Activated CD8-positive, alpha-beta T cell treated with anti-CD3 and anti-CD28 coated beads for 36 hours (primary cell): ENCODE results near the gene CTSZ. TPM values are rescaled to one million over a fixed set of nuclear protein-coding genes. Genes with fewer than 3 reads are reported as not detected.
A peak's percentile ranks its signal among the peaks of the same experiment; 100 is the strongest.

Experiments
- ATAC-seq: fragments of 200-7000 bp; cut with Tn5 transposase; one replicate; pipeline ENCODE4 v1.10.0; 2021; ENCODE audit warnings: mild to moderate bottlenecking, moderate library complexity
- CTCF ChIA-PET: fragments of 350-600 bp; sonication (Branson Sonifier 250); formaldehyde crosslinking; loops from one replicate; lab custom pipeline; 2021; ENCODE audit warnings: antibody characterized with exemption; lab: Charles Lee
- POLR2A ChIA-PET: fragments of 350-600 bp; sonication (Branson Sonifier 250); formaldehyde crosslinking; loops from one replicate; lab custom pipeline; 2021; ENCODE audit warnings: antibody characterized with exemption; lab: Charles Lee
- DNase-seq: peaks from one replicate; pipeline ENCODE4 v3.0.0-alpha.2; 2020
- H3K27ac Mint-ChIP-seq: one replicate; pipeline ENCODE4 v1.8.0; 2021; ENCODE audit warnings: mild to moderate bottlenecking, mixed read lengths
- H3K27me3 Mint-ChIP-seq: one replicate; pipeline ENCODE4 v1.8.0; 2021; ENCODE audit warnings: mixed read lengths
- H3K36me3 Mint-ChIP-seq: one replicate; pipeline ENCODE4 v1.8.0; 2021; ENCODE audit warnings: low read depth, mixed read lengths
- H3K4me1 Mint-ChIP-seq: one replicate; pipeline ENCODE4 v1.8.0; 2021; ENCODE audit warnings: low read depth, mixed read lengths
- H3K4me3 Mint-ChIP-seq: one replicate; pipeline ENCODE4 v1.8.0; 2021; ENCODE audit warnings: mild to moderate bottlenecking, moderate library complexity, mixed read lengths
- H3K9me3 Mint-ChIP-seq: one replicate; pipeline ENCODE4 v1.8.0; 2021; ENCODE audit warnings: mixed read lengths
- intact Hi-C: fragments of 100-400 bp; cut with micrococcal nuclease; formaldehyde crosslinking; loops from one replicate; pipeline ENCODE4 v1.10.0; 2022
- total RNA-seq, 2 experiments: library from RNA; stranded (reverse); gene quantifications; one replicate each; pipeline ENCODE4 v1.2.3, GENCODE V29; 2021
- TF ChIP-seq, protein P1 (sequence below): fragments of 200-600 bp; IDR thresholded peaks from one replicate; pipeline ENCODE4 v1.8.0; 2022; ENCODE audit warnings: antibody characterized with exemption, mild to moderate bottlenecking

CTSZ gene
- total RNA-seq, 2 experiments from 2014 or later: 17.9 to 18.4 TPM

DNA sequence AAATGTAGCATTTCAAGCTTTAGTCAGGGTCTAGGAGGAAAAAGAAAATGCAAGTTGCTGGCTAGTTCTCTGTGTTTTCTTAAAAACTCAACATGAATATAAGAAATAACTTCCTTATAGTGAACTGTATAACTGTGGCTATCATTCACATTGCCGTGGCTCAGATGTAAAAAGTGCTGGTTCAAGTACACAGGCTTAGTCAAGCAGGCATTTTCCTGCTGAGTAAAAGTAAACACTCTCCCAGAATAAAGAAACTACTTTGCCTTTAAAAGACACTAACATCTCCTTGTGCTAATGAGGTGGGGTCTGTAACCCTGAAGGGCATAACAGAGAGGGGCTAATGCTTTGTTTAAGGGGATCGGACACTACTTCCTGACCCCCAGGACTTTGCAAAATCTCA is 21.8 kb upstream of the CTSZ start:
- TF ChIP-seq, protein P1, sequence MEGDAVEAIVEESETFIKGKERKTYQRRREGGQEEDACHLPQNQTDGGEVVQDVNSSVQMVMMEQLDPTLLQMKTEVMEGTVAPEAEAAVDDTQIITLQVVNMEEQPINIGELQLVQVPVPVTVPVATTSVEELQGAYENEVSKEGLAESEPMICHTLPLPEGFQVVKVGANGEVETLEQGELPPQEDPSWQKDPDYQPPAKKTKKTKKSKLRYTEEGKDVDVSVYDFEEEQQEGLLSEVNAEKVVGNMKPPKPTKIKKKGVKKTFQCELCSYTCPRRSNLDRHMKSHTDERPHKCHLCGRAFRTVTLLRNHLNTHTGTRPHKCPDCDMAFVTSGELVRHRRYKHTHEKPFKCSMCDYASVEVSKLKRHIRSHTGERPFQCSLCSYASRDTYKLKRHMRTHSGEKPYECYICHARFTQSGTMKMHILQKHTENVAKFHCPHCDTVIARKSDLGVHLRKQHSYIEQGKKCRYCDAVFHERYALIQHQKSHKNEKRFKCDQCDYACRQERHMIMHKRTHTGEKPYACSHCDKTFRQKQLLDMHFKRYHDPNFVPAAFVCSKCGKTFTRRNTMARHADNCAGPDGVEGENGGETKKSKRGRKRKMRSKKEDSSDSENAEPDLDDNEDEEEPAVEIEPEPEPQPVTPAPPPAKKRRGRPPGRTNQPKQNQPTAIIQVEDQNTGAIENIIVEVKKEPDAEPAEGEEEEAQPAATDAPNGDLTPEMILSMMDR: no peak
- Mint-ChIP-seq H3K4me3 (peak overlapping the region; percentile 45), H3K27ac (peak overlapping the region; percentile 61), H3K36me3 (peaks cover 63% of the 10 kb centered on the region), H3K4me1 (peaks cover 64% of the 10 kb centered on the region), H3K27me3 (no peaks in the 10 kb centered on the region), H3K9me3 (no peaks in the 10 kb centered on the region)
- ATAC-seq (no peak), DNase-seq (no peak)
- intact Hi-C loops: no loop called here
- CTCF ChIA-PET: no interaction called here
- POLR2A ChIA-PET: interaction anchor here (0.6 to 0.9 kb wide), 2 partner anchors 8 to 21 kb away, joined by 3 to 4 read pairs; no protein-coding TSS in a partner anchor

GRCh38 chr20:59027741-59028320 is 20.8 kb upstream of the CTSZ start:
- intact Hi-C loops: no loop called here
- Mint-ChIP-seq H3K4me1 (peaks cover 60% of the 10 kb centered on the region), H3K27me3 (no peaks in the 10 kb centered on the region), H3K9me3 (no peaks in the 10 kb centered on the region), H3K36me3 (peaks cover 61% of the 10 kb centered on the region), H3K27ac (peak overlapping the region; percentile 50), H3K4me3 (no peak overlapping the region)
- ChIA-PET POLR2A (interaction anchor here (0.6 to 1.5 kb wide), 3 partner anchors 10 to 194 kb away, joined by 4 to 9 read pairs (median 5); partner anchors contain the start of gene TUBB1), CTCF (interaction anchor here (1.2 to 1.3 kb wide), 2 partner anchors 16 to 180 kb away, joined by 3 to 4 read pairs; no protein-coding TSS in a partner anchor)
- no peak for DNase-seq
- ATAC-seq: no peak
- TF ChIP-seq, protein P1: no peak

DNA sequence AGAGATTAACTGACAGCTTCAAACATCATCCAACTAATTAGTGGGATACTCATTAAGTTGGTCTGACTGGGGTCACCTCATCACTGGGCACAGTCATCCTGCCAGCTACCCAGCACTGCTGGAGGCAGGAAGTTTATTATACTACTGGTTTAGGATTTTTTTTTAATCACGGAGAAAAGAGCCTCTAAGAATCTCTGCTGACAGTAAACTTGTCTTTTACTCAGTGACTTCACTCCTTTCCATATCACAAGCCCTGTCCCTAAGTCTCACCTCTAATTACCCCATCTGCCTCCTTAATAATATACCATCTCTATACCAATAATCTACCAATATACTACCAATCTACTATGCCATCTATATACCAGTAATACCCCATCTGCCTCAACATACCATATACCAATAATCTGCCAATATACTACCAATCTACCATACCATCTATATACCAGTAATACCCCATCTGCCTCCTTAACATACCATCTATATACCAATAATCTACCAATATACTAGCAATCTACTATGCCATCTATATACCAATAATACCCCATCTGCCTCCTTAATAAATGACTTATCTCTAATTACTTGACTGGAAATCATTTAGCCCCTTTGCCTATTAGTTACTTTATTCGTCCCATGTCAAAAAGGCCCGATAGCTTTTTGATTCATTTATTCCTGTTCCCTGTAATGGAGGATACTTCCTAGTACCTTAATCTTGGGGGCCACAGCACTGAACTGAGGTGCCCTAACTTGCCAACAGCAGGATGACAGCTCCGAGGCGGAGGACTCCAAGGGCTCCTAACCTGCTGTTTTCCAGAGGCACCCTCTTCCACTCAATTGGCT is 20.1 kb upstream of the CTSZ start:
- ChIA-PET CTCF (interaction anchor here (0.8 to 1.3 kb wide), 4 partner anchors 12 to 180 kb away, joined by 3 to 7 read pairs (median 4); no protein-coding TSS in a partner anchor), POLR2A (interaction anchor here (1.0 to 1.5 kb wide), 2 partner anchors 9 to 195 kb away, joined by 4 to 9 read pairs; partner anchors contain the start of gene TUBB1)
- TF ChIP-seq, protein P1: no peak
- Mint-ChIP-seq H3K27ac (peak overlapping the region; percentile 50), H3K4me1 (peaks cover 58% of the 10 kb centered on the region), H3K27me3 (no peaks in the 10 kb centered on the region), H3K4me3 (no peak overlapping the region), H3K9me3 (no peaks in the 10 kb centered on the region), H3K36me3 (peaks cover 64% of the 10 kb centered on the region)
- intact Hi-C loops: no loop called here
- DNase-seq (no peak), ATAC-seq (no peak)

GRCh38 chr20:59025511-59025910 is 18.5 kb upstream of the CTSZ start:
- TF ChIP-seq, protein P1: no peak
- Mint-ChIP-seq H3K27me3 (no peaks in the 10 kb centered on the region), H3K36me3 (peaks cover 56% of the 10 kb centered on the region), H3K4me1 (peaks cover 56% of the 10 kb centered on the region), H3K27ac (peak overlapping the region; percentile 40), H3K4me3 (no peak overlapping the region), H3K9me3 (no peaks in the 10 kb centered on the region)
- no peak for ATAC-seq
- no peak for DNase-seq
- ChIA-PET CTCF (no interaction called here), POLR2A (no interaction called here)
- intact Hi-C loops: no loop called here
